ENCODE results near the gene FHL2. TPM values are rescaled to one million over a fixed set of nuclear protein-coding genes. Genes with fewer than 3 reads are reported as not detected.

Gene FHL2
- total RNA-seq, 2 donors from 2014 or later = 77.6 to 107 TPM

DNA sequence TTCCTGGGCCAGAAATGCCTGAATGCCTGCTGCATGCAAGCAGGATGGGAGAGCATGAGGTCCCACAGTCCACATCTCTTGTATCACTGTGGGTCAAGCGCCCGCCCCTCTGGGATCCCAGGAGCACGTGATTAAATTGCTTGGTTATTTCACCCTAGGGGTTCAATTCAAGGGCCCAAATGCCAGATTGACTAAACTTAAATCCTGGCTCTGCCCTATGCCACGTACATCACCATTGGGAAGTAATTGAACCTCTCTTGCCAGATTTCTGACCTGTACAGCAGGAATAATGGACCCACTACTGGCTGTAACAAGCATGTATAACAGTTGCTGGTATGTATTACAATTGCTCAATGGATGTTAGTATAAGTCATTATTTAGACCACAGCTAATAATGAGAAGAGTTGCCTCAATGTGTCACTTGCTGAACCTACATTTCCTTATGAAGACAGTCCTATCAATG lies 19.9 kb downstream of the FHL2 start:
- ATAC-seq (ENCODE audit: insufficient number of reproducible peaks, low FRiP score, low read depth) = no peak
- no peaks in the 10 kb centered on the region for H3K36me3 ChIP-seq
- DNase-seq (ENCODE audit: low spot score) = no peak
- TF ChIP-seq CTCF (IDR thresholded peaks at IDR 0.05) = no peak
- no peaks in the 10 kb centered on the region for H3K9me3 ChIP-seq
- H3K27me3 ChIP-seq (replicated peaks; ENCODE audit: insufficient read depth) = no peaks in the 10 kb centered on the region
- H3K4me1 ChIP-seq (ENCODE audit: control insufficient read depth in 1 of 2, low read depth in 2 of 2) = peaks cover 25 to 64% of the 10 kb centered on the region in 2 donors
- H3K4me3 ChIP-seq = no peak overlapping the region
- no peak overlapping the region for H3K27ac ChIP-seq

DNA sequence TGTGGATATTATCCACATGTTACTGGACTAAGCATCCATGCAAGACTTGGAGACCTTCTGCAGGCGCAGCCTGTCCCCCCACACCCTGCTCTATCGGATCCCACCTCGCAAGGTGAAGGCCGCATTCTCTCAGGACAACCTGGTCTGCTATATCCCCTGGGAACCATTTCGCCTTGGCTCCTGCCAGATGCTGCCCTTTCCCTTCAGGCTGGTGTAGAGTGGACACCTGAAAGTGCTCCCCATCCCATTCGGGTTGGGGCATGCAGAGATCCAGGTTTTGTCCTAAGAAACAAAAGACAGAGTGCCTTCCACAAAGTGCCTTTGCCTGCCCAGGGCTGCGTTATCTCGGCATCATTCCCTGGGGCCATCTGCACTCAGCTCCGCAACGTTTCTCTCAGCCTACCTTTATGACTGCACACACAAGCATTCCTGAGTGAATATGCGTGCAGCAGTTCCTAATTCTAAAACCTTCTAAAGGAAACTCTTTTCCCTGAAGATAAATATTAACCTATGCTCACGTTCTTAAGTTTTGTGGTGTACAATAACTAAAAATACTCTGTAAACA lies 20.5 kb downstream of the FHL2 start:
- no peak for ATAC-seq (ENCODE audit: insufficient number of reproducible peaks, low FRiP score, low read depth)
- Histone ChIP-seq H3K27ac (no peak overlapping the region), H3K27me3 (replicated peaks; ENCODE audit: insufficient read depth) (no peaks in the 10 kb centered on the region), H3K9me3 (no peaks in the 10 kb centered on the region), H3K4me3 (no peak overlapping the region), H3K36me3 (no peaks in the 10 kb centered on the region), H3K4me1 (ENCODE audit: control insufficient read depth in 1 of 2, low read depth in 2 of 2) (peaks cover 30 to 64% of the 10 kb centered on the region in 2 donors)
- no peak for TF ChIP-seq CTCF (IDR thresholded peaks at IDR 0.05)
- no peak for DNase-seq (ENCODE audit: low spot score)

DNA sequence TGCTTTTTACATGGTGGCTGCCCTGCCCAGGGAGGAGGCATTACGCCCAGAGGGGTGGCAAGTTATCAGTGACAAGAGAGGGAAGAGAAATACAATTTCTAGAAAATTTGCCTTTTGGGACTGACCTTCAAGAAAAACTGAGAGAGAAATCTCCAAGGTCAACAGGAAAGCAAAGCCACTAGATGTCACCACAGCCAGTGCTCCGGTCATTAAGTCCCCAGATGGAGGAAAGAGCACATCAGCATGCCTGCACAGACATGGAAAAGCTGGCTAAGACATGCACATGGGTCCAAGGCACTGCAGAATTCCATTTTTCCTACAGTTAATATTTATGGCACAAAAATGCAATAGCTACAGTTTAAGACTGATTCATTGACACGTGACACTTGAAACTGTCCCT lies 21.0 kb downstream of the FHL2 start:
- H3K9me3 ChIP-seq = no peaks in the 10 kb centered on the region
- H3K4me3 ChIP-seq = no peak overlapping the region
- no peak for TF ChIP-seq CTCF (IDR thresholded peaks at IDR 0.05)
- no peak for ATAC-seq (ENCODE audit: insufficient number of reproducible peaks, low FRiP score, low read depth)
- peaks cover 31 to 64% of the 10 kb centered on the region in 2 donors for H3K4me1 ChIP-seq (ENCODE audit: control insufficient read depth in 1 of 2, low read depth in 2 of 2)
- H3K27me3 ChIP-seq (replicated peaks; ENCODE audit: insufficient read depth) = no peaks in the 10 kb centered on the region
- H3K36me3 ChIP-seq = no peaks in the 10 kb centered on the region
- DNase-seq (ENCODE audit: low spot score) = no peak
- no peak overlapping the region for H3K27ac ChIP-seq

DNA sequence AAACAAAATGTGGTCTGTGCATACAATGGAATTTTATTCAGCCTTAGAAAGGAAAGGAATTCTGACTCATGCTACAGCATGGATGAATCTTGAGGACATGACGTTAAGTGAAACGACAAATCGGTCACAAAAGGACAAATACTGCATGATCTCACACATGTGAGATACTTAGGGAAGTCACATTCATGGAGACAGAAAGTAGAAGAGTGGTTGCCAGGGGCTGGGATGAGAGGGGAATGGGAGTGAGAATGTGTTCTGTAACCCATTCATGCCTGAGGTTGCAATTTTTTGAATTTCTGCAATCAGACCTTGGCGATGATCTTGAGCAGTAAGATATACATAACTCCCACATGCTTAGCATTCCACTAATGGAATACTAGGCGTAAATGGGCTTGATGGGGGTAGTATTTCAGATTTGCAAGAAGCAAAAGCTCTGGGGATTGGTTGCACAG lies 22.0 kb downstream of the FHL2 start:
- H3K27ac ChIP-seq = no peak overlapping the region

DNA sequence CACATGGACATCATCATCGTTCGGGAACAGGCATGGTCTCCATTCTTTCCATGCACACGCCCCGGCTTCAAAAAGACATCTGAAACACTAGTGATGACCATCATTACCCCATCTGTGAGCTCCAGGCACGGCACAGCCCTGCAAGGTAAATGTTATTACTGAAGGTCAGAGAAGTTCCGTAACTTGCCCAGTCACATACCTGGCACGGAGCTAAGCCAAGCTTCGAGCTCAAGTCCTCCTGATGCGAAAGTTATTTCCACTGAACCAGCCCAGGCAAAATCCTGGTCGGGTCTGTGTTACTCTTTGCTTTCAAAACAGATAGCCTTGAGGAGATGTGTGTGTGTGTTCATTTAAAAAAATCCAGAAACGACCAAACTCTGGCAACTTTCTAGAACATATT lies 22.8 kb downstream of the FHL2 start:
- Histone ChIP-seq H3K27ac (no peak overlapping the region), H3K4me3 (no peak overlapping the region), H3K27me3 (replicated peaks; ENCODE audit: insufficient read depth) (no peaks in the 10 kb centered on the region), H3K36me3 (no peaks in the 10 kb centered on the region), H3K9me3 (no peaks in the 10 kb centered on the region), H3K4me1 (ENCODE audit: control insufficient read depth in 1 of 2, low read depth in 2 of 2) (peaks cover 26 to 55% of the 10 kb centered on the region in 2 donors)
- TF ChIP-seq CTCF (IDR thresholded peaks at IDR 0.05) = no peak
- ATAC-seq (ENCODE audit: insufficient number of reproducible peaks, low FRiP score, low read depth) = no peak
- DNase-seq (ENCODE audit: low spot score) = no peak

More for the DNA sequence above, 22.0 kb downstream of the FHL2 start:
- H3K9me3 ChIP-seq = no peaks in the 10 kb centered on the region
- H3K36me3 ChIP-seq = no peaks in the 10 kb centered on the region
- ATAC-seq (ENCODE audit: insufficient number of reproducible peaks, low FRiP score, low read depth) = no peak
- DNase-seq (ENCODE audit: low spot score) = no peak
- H3K27me3 ChIP-seq (replicated peaks; ENCODE audit: insufficient read depth) = no peaks in the 10 kb centered on the region
- no peak for TF ChIP-seq CTCF (IDR thresholded peaks at IDR 0.05)
- no peak overlapping the region for H3K4me3 ChIP-seq
- peaks cover 31 to 64% of the 10 kb centered on the region in 2 donors for H3K4me1 ChIP-seq (ENCODE audit: control insufficient read depth in 1 of 2, low read depth in 2 of 2)
